H1 (cell line): Measurements from ENCODE around the gene LAMA3.

Experiments used
- CHD2 ChIP-seq: IDR thresholded peaks from 2 replicates; pipeline ENCODE4 v1.6.1; 2012; ENCODE audit warnings: low read length, improper control_type of control experiment
- CTCF ChIP-seq, 3 experiments: IDR thresholded peaks; 1 replicate in 2 of 3; 2 replicates in 1 of 3; pipeline versions ENCODE4 v1.5.1 to v1.6.1; 2011; ENCODE audit warnings: low read length in 3 of 3, mild to moderate bottlenecking in 3 of 3, inconsistent platforms in 2 of 3, low read depth in 1 of 3, moderate library complexity in 1 of 3; ENCODE audit not compliant: insufficient read depth in 1 of 3; ENCODE audit errors: control extremely low read depth in 1 of 3
- FOSL1 ChIP-seq: IDR thresholded peaks from 2 replicates; pipeline ENCODE4 v1.6.1; 2011; ENCODE audit warnings: mild to moderate bottlenecking, low read depth, low read length, moderate library complexity; ENCODE audit not compliant: insufficient read depth
- HDAC2 ChIP-seq, 2 experiments: fragments of 300-600 bp in 1 of 2; sonication (generic) in 1 of 2; IDR thresholded peaks; 2 replicates each; pipeline ENCODE4 v1.6.1; 2011 to 2012; ENCODE audit warnings: low read depth in 2 of 2, low read length in 2 of 2, mild to moderate bottlenecking in 2 of 2, moderate library complexity in 2 of 2, borderline replicate concordance in 1 of 2, inconsistent platforms in 1 of 2
- SIN3A ChIP-seq, 2 experiments: IDR thresholded peaks in 1 of 2; conservative IDR thresholded peaks in 1 of 2; 2 replicates each; pipeline ENCODE4 v1.6.1; 2011 to 2012; ENCODE audit warnings: low read length in 2 of 2, improper control_type of control experiment in 1 of 2, low read depth in 1 of 2, mild to moderate bottlenecking in 1 of 2
- SRF ChIP-seq: IDR thresholded peaks from 2 replicates; pipeline ENCODE4 v1.6.1; 2011; ENCODE audit warnings: mild to moderate bottlenecking, low read depth, low read length, moderate library complexity
- SUZ12 ChIP-seq: fragments of 200-600 bp; sonication (generic); IDR thresholded peaks from 2 replicates; pipeline ENCODE4 v1.6.1; 2012; ENCODE audit warnings: mild to moderate bottlenecking, inconsistent platforms, low read length, moderate library complexity, mixed read lengths
- TF ChIP-seq, protein P1 (sequence below): IDR thresholded peaks from 2 replicates; pipeline ENCODE4 v1.6.1; 2012; ENCODE audit warnings: inconsistent platforms
- TF ChIP-seq, protein P2 (sequence below): IDR thresholded peaks from 2 replicates; pipeline ENCODE4 v1.6.1; 2011; ENCODE audit warnings: low read length, improper control_type of control experiment

DNA sequence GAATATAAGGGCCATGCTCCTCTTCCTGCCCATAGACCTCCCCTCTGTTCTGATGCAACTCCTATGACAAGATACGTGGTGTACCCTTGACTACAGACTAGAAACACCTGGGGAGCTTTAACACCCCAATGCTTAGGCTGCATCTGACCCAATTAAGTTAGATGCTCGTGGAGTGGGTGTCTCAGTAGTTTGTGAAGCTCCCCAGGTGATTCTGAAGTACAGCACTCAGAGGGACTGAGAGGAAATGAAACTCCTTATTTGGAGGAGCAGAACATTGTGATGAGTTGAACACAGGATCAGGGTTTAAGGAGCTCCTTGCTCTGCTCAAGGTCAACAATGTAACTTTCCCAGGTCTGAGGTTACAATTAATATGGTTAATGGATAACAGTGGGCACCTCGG, 245.0 kb downstream of the LAMA3 start:
- TF ChIP-seq CTCF (IDR thresholded peaks at IDR 0.05; ENCODE audit: control extremely low read depth in 1 of 3, insufficient read depth in 1 of 3, low read depth in 1 of 3, low read length in 3 of 3) (no peak), HDAC2 (IDR thresholded peaks at IDR 0.05; ENCODE audit: borderline replicate concordance in 1 of 2, low read depth in 2 of 2, low read length in 2 of 2) (no peak), SRF (no peak), SIN3A (conservative IDR thresholded peaks at IDR 0.05 in 1 of 2, IDR thresholded peaks at IDR 0.05 in 1 of 2; ENCODE audit: low read depth in 1 of 2, low read length in 2 of 2) (no peak), SUZ12 (no peak), CHD2 (no peak), FOSL1 (no peak)
- TF ChIP-seq, protein P1, sequence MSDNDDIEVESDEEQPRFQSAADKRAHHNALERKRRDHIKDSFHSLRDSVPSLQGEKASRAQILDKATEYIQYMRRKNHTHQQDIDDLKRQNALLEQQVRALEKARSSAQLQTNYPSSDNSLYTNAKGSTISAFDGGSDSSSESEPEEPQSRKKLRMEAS: no peak
- TF ChIP-seq, protein P2, sequence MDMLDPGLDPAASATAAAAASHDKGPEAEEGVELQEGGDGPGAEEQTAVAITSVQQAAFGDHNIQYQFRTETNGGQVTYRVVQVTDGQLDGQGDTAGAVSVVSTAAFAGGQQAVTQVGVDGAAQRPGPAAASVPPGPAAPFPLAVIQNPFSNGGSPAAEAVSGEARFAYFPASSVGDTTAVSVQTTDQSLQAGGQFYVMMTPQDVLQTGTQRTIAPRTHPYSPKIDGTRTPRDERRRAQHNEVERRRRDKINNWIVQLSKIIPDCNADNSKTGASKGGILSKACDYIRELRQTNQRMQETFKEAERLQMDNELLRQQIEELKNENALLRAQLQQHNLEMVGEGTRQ: no peak
